Occipital lobe (tissue), 2 donors: ENCODE measurements around the gene DNAJB5. TPM values are rescaled to one million over a fixed set of nuclear protein-coding genes. Genes with fewer than 3 reads are reported as not detected.
"Not testable (repeated sequence)": the region's sequence is repeated elsewhere in the genome, so short reads cannot be mapped to it uniquely, and the experiment has no call there.

Experiments
- DNase-seq: peaks from one replicate; lab custom pipeline; 2025; lab: John Stamatoyannopoulos, UW
- total RNA-seq: library from RNA; depleted of rRNA; stranded (reverse); fragments of >200 nt; gene quantifications from one replicate; pipeline ENCODE4 v1.2.3, GENCODE V29; 2014

DNAJB5 gene
- total RNA-seq, 1 donor from 2014 or later = 47.9 TPM

- DNase-seq = no peak
Measured at GRCh38 chr9:34999576-34999975, 10.0 kb downstream of the DNAJB5 start.

DNA sequence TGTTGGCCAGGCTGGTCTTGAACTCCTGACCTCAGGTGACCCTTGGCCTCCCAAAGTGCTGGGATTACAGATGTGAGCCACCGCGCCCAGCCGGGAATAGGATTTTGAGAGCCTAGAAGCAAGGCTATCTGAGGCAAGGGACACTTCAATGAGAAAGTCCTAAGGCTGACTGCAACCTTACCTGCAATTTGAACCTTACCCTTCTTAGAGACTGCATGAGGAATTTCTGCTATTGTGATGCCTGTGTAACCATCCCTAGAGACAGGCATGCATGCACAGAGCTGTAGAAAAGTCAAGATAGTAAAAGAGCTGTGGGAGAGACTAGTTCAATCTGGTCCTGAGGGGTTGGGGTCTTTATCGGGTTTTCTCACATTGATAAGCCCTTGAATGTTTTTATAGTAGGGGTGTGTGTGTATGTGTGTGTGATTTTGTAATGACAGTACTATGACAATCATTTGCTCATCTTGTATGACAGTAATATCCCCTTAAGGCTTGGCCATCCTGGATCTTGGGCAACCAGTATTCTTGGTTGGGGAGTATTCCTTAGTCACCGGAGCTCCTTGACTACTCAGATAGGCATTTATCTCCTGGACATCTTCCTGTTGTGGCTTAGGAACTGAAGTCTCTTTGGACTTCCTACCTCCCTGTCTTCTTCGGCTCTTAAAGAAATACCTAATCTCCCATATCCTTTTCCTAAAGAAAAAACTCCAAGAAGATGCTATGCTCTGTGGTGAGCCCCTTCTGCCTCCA is 11.2 kb downstream of the DNAJB5 start:
- DNase-seq = no peak

DNA sequence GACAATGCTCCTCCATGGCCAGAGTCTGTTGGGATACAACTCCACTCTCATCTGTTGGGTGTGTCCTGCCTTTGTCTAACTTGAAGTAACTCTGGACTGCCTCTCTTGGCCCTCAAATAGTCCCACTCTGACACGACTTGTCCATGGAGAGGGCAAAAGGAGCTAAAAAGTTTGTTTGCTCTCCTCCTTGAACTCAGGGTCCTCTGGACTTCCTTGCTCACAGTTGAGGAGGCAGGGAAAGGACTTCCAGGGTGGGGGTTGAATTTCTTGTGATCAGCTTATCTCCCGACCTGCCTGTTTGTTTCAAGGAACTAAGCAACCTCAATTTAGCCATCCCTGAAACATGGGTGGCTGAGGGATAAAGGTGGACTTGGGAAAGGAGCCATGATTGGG is 11.7 kb downstream of the DNAJB5 start:
- no peak for DNase-seq

GRCh38 chr9:35001803-35002502 is 12.4 kb downstream of the DNAJB5 start:
- DNase-seq = no peak

- no peak for DNase-seq
Measured at GRCh38 chr9:35002623-35003022, 13.1 kb downstream of the DNAJB5 start.

GRCh38 chr9:35004299-35004698 is 14.8 kb downstream of the DNAJB5 start:
- not testable (repeated sequence) for DNase-seq

GRCh38 chr9:35010351-35010958 is 20.9 kb downstream of the DNAJB5 start:
- DNase-seq = no peak

- DNase-seq = no peak
Measured at GRCh38 chr9:35014517-35014916, 25.0 kb downstream of the DNAJB5 start.

DNA sequence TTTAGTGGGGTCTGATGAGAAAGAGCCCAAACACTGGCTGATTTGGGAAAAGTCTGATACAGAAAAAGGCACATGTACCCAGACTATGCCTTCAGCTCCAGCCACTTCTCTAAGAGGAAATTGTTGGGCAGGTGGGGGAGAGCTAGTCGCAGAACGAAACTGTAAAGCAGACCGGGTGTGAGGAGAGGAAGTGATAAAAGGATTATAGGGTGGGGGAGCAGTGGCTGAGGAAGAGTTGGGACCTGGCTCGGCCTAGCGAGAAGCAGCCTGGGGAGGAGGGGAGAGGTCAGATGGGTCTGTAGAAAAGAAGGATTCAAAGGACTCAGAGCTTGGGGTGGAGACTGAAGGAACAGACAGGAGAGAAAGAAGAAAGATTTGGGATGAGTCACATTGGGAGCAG is 33.9 kb downstream of the DNAJB5 start:
- not testable (repeated sequence) for DNase-seq

DNA sequence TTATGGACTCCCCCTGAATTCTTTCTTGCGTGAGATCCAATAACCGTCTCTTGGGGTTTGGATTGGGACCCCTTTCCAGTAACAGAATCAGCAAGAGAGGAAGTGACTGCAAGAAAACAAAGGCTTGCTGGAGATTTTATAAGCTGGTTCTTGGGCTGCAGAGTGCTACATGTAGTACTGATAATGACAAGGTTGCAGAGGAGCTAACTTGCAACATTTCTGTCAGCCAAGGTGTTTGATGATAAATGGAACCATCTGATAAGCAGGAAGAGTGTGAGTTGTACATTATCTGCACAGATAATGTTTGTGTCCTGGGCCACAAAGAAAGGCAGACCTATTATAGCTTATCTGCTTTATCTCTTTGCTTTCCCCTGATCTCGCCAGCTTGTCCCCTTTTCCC is 37.1 kb downstream of the DNAJB5 start:
- no peak for DNase-seq

GRCh38 chr9:35027374-35027773 is 37.8 kb downstream of the DNAJB5 start:
- no peak for DNase-seq

- no peak for DNase-seq
Measured at GRCh38 chr9:35027860-35028259, 38.3 kb downstream of the DNAJB5 start.

GRCh38 chr9:35028341-35028740 is 38.8 kb downstream of the DNAJB5 start:
- DNase-seq = no peak

DNA sequence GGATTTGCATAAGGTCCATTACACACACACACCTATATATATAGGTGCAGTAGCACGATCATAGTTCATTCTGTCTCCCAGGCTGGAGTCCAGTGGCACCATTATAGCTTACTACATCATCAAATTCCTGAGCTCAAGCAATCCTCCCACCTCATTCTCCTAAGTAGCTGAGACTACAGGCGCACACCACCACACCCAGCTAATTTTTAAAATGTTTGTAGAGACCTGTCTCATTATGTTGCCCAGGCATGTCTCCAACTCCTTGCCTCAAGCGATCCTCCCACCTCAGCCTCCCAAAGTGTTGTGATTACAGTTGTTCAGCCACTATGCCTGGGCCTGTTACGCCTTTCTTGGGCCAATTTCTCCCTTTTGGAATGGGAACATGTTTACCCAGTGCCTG is 39.7 kb downstream of the DNAJB5 start:
- DNase-seq = no peak

GRCh38 chr9:35029852-35030251 is 40.3 kb downstream of the DNAJB5 start:
- no peak for DNase-seq

GRCh38 chr9:35033101-35033500 is 43.6 kb downstream of the DNAJB5 start:
- DNase-seq = no peak

- DNase-seq = no peak
Measured at GRCh38 chr9:35035851-35036701, 46.5 kb downstream of the DNAJB5 start.

DNA sequence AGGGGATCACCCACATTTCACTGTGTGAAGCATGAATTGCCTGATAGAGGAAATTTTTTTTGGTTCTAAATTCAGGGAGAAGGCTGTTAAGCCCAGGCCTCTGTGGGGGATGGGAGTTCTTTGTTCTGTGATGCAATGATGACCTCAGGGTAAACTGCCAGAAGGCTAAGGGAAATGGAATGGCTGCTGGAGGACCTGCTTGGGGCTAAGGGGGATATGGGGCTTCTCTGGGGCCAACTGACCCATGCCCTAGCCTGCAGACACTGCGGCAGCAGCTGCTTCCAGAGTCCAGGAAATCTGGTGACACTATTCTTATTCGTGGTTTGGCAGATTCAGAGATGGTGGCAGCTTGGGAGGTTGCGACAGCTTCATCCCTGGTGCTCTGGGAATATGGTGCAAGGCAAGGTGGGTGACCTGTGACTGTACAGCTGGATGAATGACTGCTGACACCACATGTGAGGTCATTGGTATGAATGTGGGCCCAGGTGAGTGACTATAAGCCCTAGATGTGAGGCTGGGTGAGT is 52.6 kb downstream of the DNAJB5 start:
- no peak for DNase-seq

DNA sequence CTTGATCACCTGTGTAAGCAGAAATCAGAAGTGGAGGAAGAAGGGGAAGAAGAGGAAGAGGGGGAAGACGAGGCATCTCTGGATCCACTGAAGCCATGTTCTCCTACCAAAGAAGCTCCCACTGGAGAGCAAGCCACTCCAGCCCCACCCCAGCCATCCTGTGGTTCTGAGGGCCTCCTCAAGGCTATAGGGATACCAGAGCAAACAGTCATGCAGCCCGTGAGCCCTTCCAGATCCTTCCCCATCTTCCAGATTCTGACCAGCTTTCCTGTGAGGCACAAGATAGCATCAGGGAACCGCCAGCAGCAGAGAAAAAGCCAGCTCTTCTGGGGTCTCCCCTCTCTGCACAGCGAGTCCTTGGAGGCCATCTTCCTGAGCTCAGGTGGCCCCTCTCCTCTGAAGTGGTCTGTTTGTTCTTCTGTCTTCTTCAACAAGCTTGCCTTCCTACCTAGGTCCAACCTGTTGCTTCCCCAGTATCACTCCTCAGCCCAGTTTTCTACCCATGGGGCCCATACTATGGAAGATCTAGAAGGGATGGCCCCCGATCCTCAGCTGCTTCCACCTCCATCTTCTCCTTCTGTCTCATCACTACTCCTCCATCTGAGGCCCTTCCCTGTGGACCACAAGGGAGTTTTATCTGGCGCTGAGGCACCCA is 53.5 kb downstream of the DNAJB5 start:
- no peak for DNase-seq

GRCh38 chr9:35044071-35044470 is 54.5 kb downstream of the DNAJB5 start:
- DNase-seq = no peak
